Measurements from ENCODE around the gene COX17.

GRCh38 chr3:119676771-119677640, at the start of gene COX17:
- TF ChIP-seq CTCF (IDR thresholded peaks at IDR 0.05 in 2 of 3, conservative IDR thresholded peaks at IDR 0.05 in 1 of 3; ENCODE audit: borderline replicate concordance in 1 of 3, insufficient read depth in 1 of 3, low read depth in 2 of 3, low read length in 2 of 3) (no peak), ZNF274 (IDR thresholded peaks at IDR 0.05; ENCODE audit: low read depth, low read length) (no peak), MAX (IDR thresholded peaks at IDR 0.05) (0 out of 2 replicates have a peak, but pooled peaks have one; percentile 36), POLR2AphosphoS5 (IDR thresholded peaks at IDR 0.05; ENCODE audit: low read depth, low read length) (peak; percentile 65), REST (IDR thresholded peaks at IDR 0.05; ENCODE audit: low read depth) (no peak), EZH2 (IDR thresholded peaks at IDR 0.05) (no peak), EZH2phosphoT487 (IDR thresholded peaks at IDR 0.05; ENCODE audit: borderline replicate concordance) (no peak), FOSL1 (IDR thresholded peaks at IDR 0.05; ENCODE audit: low read depth) (no peak), SP1 (IDR thresholded peaks at IDR 0.05; ENCODE audit: low read depth) (no peak), JUND (IDR thresholded peaks at IDR 0.05) (no peak), SRF (IDR thresholded peaks at IDR 0.05; ENCODE audit: low read depth) (no peak), ELF1 (IDR thresholded peaks at IDR 0.05; ENCODE audit: borderline replicate concordance, low read depth) (peak; percentile 71), ZFX (IDR thresholded peaks at IDR 0.05) (peak; percentile 86)
